Aorta (tissue), 5 donors: ENCODE data around the gene CHI3L2. TPM values are rescaled to one million over a fixed set of nuclear protein-coding genes. Genes with fewer than 3 reads are reported as not detected.
"Not testable (repeated sequence)": the region's sequence is repeated elsewhere in the genome, so short reads cannot be mapped to it uniquely, and the experiment has no call there.

Experiments used
- ATAC-seq: fragments of 200-7000 bp; cut with Tn5 transposase; one replicate; pipeline ENCODE4 v1.9.1; 2022; ENCODE audit warnings: moderate library complexity; ENCODE audit not compliant: low FRiP score
- DNase-seq, 2 donors: peaks; one replicate each; pipeline ENCODE4 v3.0.0-alpha.2; 2020
- H3K27ac ChIP-seq, 2 donors: one replicate each; pipeline ENCODE4 v1.5.1; 2013; ENCODE audit warnings: low read length in 2 of 2, mild to moderate bottlenecking in 2 of 2, moderate library complexity in 2 of 2, control low read depth in 1 of 2, inconsistent platforms in 1 of 2, low read depth in 1 of 2
- H3K27me3 ChIP-seq, 2 donors: one replicate each; pipeline ENCODE4 v1.6.1; 2013; ENCODE audit warnings: control low read depth in 1 of 2, low read length in 1 of 2, mild to moderate bottlenecking in 1 of 2, moderate library complexity in 1 of 2; ENCODE audit not compliant: insufficient read depth in 2 of 2, control insufficient read depth in 1 of 2
- H3K36me3 ChIP-seq, 2 donors: one replicate each; pipeline ENCODE4 v1.6.1; 2013; ENCODE audit warnings: control low read depth in 1 of 2, low read length in 1 of 2, mild to moderate bottlenecking in 1 of 2; ENCODE audit not compliant: insufficient read depth in 2 of 2, control insufficient read depth in 1 of 2
- H3K4me1 ChIP-seq, 2 donors: one replicate each; pipeline ENCODE4 v1.6.1; 2013; ENCODE audit warnings: low read length in 2 of 2, control low read depth in 1 of 2, mild to moderate bottlenecking in 1 of 2, moderate library complexity in 1 of 2; ENCODE audit not compliant: insufficient read depth in 2 of 2, control insufficient read depth in 1 of 2
- H3K4me3 ChIP-seq, 2 donors: one replicate each; pipeline ENCODE4 v1.5.1; 2013; ENCODE audit warnings: low read length in 2 of 2, control low read depth in 1 of 2, mild to moderate bottlenecking in 1 of 2
- H3K9me3 ChIP-seq: one replicate; pipeline ENCODE4 v1.6.1; 2013; ENCODE audit warnings: mild to moderate bottlenecking, low read length; ENCODE audit not compliant: control insufficient read depth
- WGBS, 2 donors: extraction: QIAGEN DNeasy Blood & Tissue Kit; methylation state at CpG; one replicate each; pipeline ENCODE4 v1.1.7; 2013; 5-methylcytosine and 5-hydroxymethylcytosine counted together
- intact Hi-C, 2 donors: fragments of 100-400 bp; cut with DNase I; formaldehyde crosslinking; loops; one replicate each; pipeline versions ENCODE4 v1.14.2 to v1.15.0; 2022
- polyA plus RNA-seq, 2 donors: library from polyadenylated mRNA; stranded (reverse); fragments of 200-250 nt; gene quantifications; one replicate each; pipeline ENCODE4 v1.2.3, GENCODE V29; 2013
- total RNA-seq, 2 donors: library from RNA; stranded (reverse); fragmentation: NEBNext Ultra II Directional; extraction: Animal tissue kit (Norgen Biotek cat#: 25700); gene quantifications; one replicate each; pipeline ENCODE4 v1.2.1, GENCODE V29; 2021
- donor health status: healthy with polysubstance abuse.
- donor health status: Bipolar disorder and iron deficiency.
- donor health status: DM: no; HTN: no; CAD: no.
- donor health status: DM: no; HTN: no; CAD: no.
- donor health status: DM: yes; HTN: yes; CAD: no.

Gene CHI3L2
- total and polyA plus RNA-seq, 4 donors, result 0.33 to 12.5 (median 7.8) TPM; not detected in 1

DNA sequence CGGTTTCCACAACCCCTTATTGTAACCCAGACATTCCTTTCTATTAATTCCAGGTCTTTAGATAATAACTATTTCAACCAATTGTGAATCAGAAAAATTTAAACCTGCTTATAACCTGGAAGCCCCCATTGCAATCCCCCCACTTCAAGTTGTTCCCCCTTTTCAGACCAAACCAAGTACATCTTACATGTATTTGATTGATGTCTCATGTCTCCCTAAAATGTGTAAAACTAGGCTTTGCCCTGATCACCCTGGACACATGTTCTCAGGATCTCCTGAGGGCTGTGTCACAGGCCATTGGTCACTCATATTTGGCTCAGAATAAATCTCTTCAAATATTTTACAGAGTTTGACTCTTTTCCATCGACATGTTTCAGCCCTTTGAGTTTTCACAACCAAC, 12.2 kb upstream of the CHI3L2 start:
- WGBS, 2 donors, result 88 to 91% methylated on average over 2 of the region's 2 CpGs
- intact Hi-C loops, H3K4me1 ChIP-seq, DNase-seq, H3K27me3 ChIP-seq, H3K27ac ChIP-seq, H3K9me3 ChIP-seq, H3K36me3 ChIP-seq, H3K4me3 ChIP-seq, ATAC-seq: not testable (repeated sequence)

DNA sequence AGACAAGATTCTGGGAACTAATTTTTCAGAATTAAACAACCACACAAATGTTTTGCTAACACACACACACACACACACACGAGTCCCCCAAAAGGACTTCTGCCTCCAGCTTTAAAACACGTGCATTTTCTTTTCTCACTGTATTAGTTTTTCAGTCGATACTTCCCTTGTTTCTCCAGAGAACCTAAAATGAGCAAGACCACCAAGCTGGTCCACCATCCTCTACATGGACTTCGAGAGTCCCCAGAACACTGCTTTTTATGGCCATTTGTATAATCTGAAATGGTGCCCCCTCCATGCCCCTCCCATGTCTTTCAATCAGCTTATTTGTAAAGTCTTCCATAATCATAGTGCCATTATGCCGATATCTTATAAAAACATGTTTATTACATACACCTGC, 10.8 kb upstream of the CHI3L2 start:
- Histone ChIP-seq H3K4me1 (no peaks in the 10 kb centered on the region), H3K9me3 (no peaks in the 10 kb centered on the region), H3K27me3 (no peaks in the 10 kb centered on the region), H3K27ac (no peak overlapping the region), H3K36me3 (no peaks in the 10 kb centered on the region), H3K4me3 (no peak overlapping the region)
- DNase-seq (no peak), ATAC-seq (no peak)
- 83% methylated on average over 5 of the region's 5 CpGs for WGBS, 2 donors
- intact Hi-C loops, result no loop called here

DNA sequence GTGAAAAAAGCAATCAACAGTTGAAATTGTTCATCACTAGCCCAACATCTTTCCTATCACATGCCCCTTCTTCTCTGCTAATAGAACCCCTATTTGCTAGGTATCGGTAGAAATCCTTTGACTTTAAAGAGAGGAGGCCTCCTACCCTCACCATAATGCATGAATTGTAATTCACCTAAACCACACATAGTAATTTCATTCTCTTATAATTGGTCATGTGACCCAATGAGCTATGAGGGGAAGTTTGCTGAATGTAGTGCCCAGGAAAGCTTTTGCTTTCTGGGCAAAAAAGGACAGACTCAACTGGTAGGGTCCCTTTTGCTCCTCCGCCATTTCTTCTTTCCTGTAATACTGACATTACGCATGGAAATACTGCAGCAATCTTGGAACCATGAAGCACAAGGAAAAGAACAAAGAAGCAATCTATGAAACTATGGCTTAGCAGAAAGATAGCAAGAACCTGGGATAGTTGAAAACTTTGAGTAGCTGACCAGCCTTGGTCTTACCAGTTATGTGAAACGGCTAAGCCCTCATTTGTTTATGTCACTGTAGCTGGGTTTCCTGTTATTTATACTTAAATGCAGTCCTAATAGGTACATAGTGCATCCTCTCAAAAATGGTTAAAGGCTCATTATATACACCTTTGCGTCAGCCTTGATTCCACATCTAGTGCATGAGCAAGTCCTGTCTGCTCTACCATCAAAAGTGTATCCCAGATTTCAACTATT, 10.2 kb upstream of the CHI3L2 start:
- no peak overlapping the region for H3K4me3 ChIP-seq
- H3K9me3 ChIP-seq, result no peaks in the 10 kb centered on the region
- 71% methylated on average over 5 of the region's 5 CpGs for WGBS, 2 donors
- H3K36me3 ChIP-seq, result no peaks in the 10 kb centered on the region
- ATAC-seq, result no peak
- no peak for DNase-seq
- H3K4me1 ChIP-seq, result no peaks in the 10 kb centered on the region
- intact Hi-C loops, result no loop called here
- no peaks in the 10 kb centered on the region for H3K27me3 ChIP-seq
- no peak overlapping the region for H3K27ac ChIP-seq

DNA sequence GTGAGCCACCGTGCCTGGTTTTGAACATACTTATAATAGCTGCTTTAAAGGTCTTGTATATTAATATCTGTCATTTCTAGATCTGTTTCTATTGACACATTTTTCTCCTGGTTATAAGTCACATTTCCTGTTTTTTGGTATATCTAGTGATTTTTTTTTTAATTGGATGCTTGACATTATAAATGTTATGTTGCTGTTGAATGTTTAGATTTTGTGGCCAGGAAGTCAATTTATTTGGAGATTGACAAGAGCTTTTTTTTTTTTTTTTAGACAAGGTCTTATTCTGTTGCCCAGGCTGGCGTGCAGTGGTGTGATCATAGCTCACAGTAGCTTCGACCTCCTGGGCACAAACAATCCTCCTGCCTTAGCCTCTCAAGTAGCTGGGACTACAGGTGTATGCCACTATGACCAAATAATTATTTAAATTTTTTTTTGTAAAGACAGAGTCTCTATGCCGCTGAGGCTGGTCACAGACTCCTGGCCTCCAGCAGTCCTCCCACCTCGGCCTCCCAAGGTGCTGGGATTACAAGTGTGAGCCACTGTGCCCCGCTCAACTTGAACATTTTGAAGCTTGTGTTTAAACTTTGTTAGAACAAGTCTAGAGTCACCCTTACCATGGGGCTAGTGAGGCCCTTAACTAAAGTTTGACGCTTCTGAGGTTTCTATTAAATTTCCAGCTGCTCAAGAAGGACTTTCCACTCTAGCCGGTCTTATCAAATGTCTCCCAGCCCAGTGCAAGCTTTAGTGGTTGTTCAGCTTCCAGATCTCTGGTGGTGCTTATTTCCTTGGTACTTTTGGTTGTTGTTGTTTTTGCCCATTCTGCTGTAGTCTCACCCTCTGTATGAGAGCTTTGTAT, 8.6 kb upstream of the CHI3L2 start:
- Histone ChIP-seq H3K9me3 (no peaks in the 10 kb centered on the region), H3K27ac (no peak overlapping the region), H3K4me3 (no peak overlapping the region), H3K36me3 (no peaks in the 10 kb centered on the region), H3K27me3 (no peaks in the 10 kb centered on the region), H3K4me1 (no peaks in the 10 kb centered on the region)
- no peak for ATAC-seq
- 91% methylated on average over 8 of the region's 8 CpGs for WGBS, 2 donors
- intact Hi-C loops, result no loop called here
- no peak for DNase-seq

- Histone ChIP-seq H3K4me3 (no peak overlapping the region), H3K27ac (no peak overlapping the region), H3K9me3 (no peaks in the 10 kb centered on the region), H3K4me1 (no peaks in the 10 kb centered on the region), H3K27me3 (no peaks in the 10 kb centered on the region), H3K36me3 (no peaks in the 10 kb centered on the region)
- 73 to 74% methylated on average over 5 of the region's 5 CpGs for WGBS, 2 donors
- DNase-seq (no peak), ATAC-seq (no peak)
- intact Hi-C loops, result loop anchor here (5.0 to 10.0 kb wide), 2 partner anchors 545 to 548 kb away; no protein-coding TSS in a partner anchor
Measured at GRCh38 chr1:111219557-111220286, 7.8 kb upstream of the CHI3L2 start.

DNA sequence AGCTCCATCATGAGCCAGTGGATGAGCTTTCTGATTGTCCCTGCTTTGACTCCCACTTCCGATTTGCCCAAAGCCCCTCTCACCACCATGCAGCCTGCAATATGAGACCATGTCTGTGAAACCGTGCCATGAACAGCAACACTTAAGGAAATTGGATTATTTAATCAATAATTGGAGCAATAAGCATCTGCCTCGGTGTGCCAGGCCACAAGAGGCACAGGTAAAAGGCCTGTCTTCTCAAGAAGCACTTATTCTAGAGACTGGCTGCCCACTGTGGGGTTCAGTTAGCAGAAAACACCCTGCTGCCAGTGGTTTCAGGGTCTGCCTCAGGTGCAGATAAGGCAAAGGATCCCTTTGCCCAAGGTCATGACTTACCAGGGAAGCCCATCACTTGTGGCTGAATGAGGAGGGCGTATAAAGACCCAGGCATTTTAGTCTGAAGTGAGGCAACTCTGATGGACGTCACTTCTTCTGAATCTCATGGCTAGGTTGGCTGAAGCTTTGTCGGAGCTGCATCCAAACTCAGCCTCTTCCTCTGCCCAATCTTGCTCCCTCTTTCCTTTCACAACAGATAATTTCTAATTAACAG, 7.1 kb upstream of the CHI3L2 start:
- WGBS, 2 donors, result 84 to 88% methylated on average over 6 of the region's 6 CpGs
- H3K36me3 ChIP-seq, result no peaks in the 10 kb centered on the region
- H3K4me1 ChIP-seq, result no peaks in the 10 kb centered on the region
- H3K4me3 ChIP-seq, result no peak overlapping the region
- H3K27ac ChIP-seq, result no peak overlapping the region
- no peak for DNase-seq
- ATAC-seq, result no peak
- intact Hi-C loops, result loop anchor here (5.0 to 10.0 kb wide), 2 partner anchors 544 to 547 kb away; no protein-coding TSS in a partner anchor
- no peaks in the 10 kb centered on the region for H3K9me3 ChIP-seq
- no peaks in the 10 kb centered on the region for H3K27me3 ChIP-seq

DNA sequence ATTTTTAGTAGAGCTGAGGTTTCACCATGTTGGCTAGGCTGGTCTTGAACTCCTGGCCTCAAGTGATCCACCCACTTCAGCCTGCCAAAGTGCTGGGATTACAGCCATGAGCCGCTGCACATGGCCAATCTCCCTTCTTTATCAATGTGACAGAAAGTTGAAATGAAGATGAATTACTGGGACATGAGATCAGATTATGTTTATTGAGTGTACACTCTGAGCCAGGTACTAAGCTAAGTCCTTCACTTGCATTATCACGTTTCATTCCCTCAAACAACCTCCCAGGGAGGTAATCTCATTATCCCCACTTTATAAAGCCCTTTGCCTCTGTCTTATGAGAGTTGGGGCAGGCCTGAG, 6.3 kb upstream of the CHI3L2 start:
- ATAC-seq, result no peak
- Histone ChIP-seq H3K9me3 (no peaks in the 10 kb centered on the region), H3K36me3 (no peaks in the 10 kb centered on the region), H3K4me1 (no peaks in the 10 kb centered on the region), H3K4me3 (no peak overlapping the region), H3K27me3 (no peaks in the 10 kb centered on the region), H3K27ac (no peak overlapping the region)
- intact Hi-C loops, result loop anchor here (5.0 to 10.0 kb wide), 2 partner anchors 544 to 546 kb away; no protein-coding TSS in a partner anchor
- DNase-seq, result no peak
- 19 to 21% methylated on average over 2 of the region's 2 CpGs for WGBS, 2 donors

DNA sequence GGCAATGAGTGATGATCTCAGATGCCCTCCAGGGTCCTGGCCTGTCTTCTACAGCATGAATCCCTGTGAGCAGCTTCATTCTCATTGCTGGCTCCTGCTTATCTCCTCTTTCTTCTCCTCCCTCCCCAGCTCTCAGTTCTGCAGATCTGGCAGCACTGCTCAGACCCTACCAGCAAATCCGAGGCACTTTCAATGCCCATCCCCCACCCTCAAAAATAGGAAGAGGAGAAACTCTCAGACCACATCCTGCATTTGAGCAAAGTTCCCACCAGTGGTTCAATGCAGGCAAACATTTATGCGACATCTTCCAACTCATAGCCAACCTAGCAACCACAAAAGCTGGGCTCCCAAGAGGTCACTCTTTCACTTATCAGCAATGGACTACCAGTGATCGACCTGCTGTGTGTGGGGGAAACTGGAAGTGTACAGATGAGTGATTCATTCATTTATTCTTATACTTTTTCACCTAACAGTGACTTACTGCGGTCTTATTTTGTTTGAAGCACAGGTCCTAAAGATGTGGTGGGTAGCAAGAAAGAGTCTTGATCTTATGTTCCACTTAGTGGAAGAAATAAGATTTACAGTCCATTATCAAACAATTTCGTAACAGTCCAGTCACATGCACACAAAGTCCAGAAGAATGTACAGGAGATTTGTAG, 5.8 kb upstream of the CHI3L2 start:
- WGBS, 2 donors, result 59 to 67% methylated on average over 5 of the region's 5 CpGs
- Histone ChIP-seq H3K9me3 (no peaks in the 10 kb centered on the region), H3K4me1 (no peaks in the 10 kb centered on the region), H3K27me3 (no peaks in the 10 kb centered on the region), H3K4me3 (no peak overlapping the region), H3K36me3 (no peaks in the 10 kb centered on the region), H3K27ac (no peak overlapping the region)
- intact Hi-C loops, result loop anchor here (2.0 to 10.0 kb wide), 3 partner anchors 179 to 546 kb away; no protein-coding TSS in a partner anchor
- DNase-seq, result no peak
- peak; percentile 33 for ATAC-seq
